ENCODE data around the gene GTF3C1.

GTF3C1 gene

DNA sequence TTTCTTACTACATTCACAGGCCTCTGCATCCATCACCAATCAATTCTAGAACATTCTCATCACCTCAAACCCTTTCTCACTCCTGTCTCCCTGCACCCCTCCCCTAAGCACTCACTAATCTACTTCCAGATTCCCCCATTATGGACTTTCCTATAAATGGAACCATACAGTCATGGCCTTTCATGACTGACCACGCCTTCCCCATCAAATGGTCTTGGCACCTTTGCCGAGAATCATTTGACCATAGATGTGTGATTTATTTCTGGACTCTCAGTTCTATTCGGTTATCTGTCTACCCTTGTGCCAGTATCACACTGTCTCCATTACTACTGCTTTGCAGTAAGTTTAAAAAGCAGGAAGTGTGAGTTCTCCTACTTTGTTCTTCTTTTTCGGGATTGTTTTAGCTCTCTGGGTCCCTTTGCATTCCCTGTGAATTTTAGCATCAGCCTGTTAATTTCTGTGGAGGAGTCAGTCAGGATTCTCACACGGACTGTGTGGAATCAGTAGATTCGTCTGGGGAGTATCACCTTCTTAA is 27.5 kb downstream of the GTF3C1 start:
- DNase-seq = no peak
- H3K4me2 ChIP-seq (ENCODE audit: low read depth, low read length) = no peak overlapping the region
- H3K4me1 ChIP-seq (ENCODE audit: low read length) = no peaks in the 10 kb centered on the region
- H4K20me1 ChIP-seq (ENCODE audit: insufficient read depth, low read length) = no peaks in the 10 kb centered on the region
- no peak overlapping the region for H3K4me3 ChIP-seq (ENCODE audit: low read length)
- no peaks in the 10 kb centered on the region for H3K36me3 ChIP-seq (replicated peaks; ENCODE audit: insufficient read depth, low read length)
- no peaks in the 10 kb centered on the region for H3K79me2 ChIP-seq (ENCODE audit: low read length)
- no peak overlapping the region for H2AFZ ChIP-seq (ENCODE audit: low read length)
- TF ChIP-seq, protein P1, sequence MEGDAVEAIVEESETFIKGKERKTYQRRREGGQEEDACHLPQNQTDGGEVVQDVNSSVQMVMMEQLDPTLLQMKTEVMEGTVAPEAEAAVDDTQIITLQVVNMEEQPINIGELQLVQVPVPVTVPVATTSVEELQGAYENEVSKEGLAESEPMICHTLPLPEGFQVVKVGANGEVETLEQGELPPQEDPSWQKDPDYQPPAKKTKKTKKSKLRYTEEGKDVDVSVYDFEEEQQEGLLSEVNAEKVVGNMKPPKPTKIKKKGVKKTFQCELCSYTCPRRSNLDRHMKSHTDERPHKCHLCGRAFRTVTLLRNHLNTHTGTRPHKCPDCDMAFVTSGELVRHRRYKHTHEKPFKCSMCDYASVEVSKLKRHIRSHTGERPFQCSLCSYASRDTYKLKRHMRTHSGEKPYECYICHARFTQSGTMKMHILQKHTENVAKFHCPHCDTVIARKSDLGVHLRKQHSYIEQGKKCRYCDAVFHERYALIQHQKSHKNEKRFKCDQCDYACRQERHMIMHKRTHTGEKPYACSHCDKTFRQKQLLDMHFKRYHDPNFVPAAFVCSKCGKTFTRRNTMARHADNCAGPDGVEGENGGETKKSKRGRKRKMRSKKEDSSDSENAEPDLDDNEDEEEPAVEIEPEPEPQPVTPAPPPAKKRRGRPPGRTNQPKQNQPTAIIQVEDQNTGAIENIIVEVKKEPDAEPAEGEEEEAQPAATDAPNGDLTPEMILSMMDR (IDR thresholded peaks at IDR 0.05; ENCODE audit: low read length) = no peak
- TF ChIP-seq EZH2phosphoT487 (IDR thresholded peaks at IDR 0.05; ENCODE audit: low read length) = no peak
- no peak for TF ChIP-seq EZH2 (optimal IDR thresholded peaks at IDR 0.05; ENCODE audit: low read depth, low read length)
- H3K9me3 ChIP-seq (replicated peaks; ENCODE audit: insufficient read depth, low read length) = no peaks in the 10 kb centered on the region
- no peak overlapping the region for H3K27ac ChIP-seq (ENCODE audit: low read length)
- H3K27me3 ChIP-seq (replicated peaks; ENCODE audit: insufficient read depth, low read length) = no peaks in the 10 kb centered on the region
- H3K9ac ChIP-seq (ENCODE audit: low read length) = no peak overlapping the region
- no peaks in the 10 kb centered on the region for H3F3A ChIP-seq (ENCODE audit: insufficient read depth, low read length)
- no peaks in the 10 kb centered on the region for H3K9me2 ChIP-seq (replicated peaks; ENCODE audit: insufficient read depth, low read length)

DNA sequence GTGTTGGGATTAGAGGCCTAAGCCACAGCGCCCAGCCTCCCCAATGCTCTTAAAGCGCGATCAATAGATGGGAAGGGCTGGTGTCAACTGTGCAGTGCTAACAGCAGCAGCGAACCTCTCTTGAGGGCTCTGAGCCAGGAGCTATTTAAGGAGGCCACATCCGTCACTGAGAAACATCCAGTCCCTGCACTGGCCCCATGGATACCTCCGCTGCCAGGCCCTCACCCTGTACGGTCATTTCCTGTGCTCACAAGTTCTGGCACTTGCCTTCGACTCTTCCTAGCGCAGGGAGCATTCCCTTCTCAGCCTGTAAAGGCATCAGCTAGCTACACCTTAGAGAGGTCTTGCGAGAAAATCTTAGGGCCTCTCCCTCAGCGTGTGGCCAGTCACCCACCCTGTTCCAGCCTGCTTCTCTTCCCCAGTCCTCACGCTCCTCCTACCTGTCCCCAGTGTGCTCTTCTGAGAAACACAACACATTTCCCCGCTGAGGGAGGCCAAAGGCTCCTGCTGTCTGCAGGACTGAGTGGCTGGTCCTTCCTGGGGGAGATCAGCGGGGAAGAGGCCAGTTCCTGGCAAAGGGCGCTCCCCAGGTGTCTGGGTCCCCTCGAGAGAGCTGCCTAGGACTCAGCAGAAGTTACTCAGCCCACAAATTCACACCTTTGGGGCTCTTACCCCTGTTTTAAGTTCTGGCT is 28.6 kb downstream of the GTF3C1 start:
- Histone ChIP-seq H2AFZ (ENCODE audit: low read length) (no peak overlapping the region), H3K36me3 (replicated peaks; ENCODE audit: insufficient read depth, low read length) (no peaks in the 10 kb centered on the region), H3K4me1 (ENCODE audit: low read length) (no peaks in the 10 kb centered on the region)

DNA sequence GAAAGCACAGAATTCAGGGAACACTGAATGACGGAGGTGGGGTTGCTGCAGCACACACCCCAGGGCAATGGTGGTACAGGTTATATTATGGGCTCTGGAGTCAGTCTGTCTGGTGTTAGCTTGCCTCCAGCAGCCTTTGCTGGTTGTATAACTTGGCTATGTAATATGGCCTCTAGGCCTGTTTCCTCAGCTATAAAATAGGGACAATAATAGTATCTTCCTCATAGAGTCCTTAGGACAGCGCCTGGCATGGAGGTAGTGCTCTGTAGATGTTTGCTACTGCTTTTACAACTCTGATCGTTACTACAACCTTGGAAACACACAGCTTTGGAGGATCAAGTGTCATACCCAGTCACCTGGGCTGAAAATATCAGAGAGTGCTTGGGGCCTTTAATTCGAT is 31.5 kb downstream of the GTF3C1 start:
- Histone ChIP-seq H3K4me3 (ENCODE audit: low read length) (no peak overlapping the region), H3K4me1 (ENCODE audit: low read length) (no peaks in the 10 kb centered on the region), H3K4me2 (ENCODE audit: low read depth, low read length) (no peak overlapping the region), H3K79me2 (ENCODE audit: low read length) (no peaks in the 10 kb centered on the region), H3K9me3 (replicated peaks; ENCODE audit: insufficient read depth, low read length) (no peaks in the 10 kb centered on the region), H3K9me2 (replicated peaks; ENCODE audit: insufficient read depth, low read length) (no peaks in the 10 kb centered on the region), H2AFZ (ENCODE audit: low read length) (no peak overlapping the region), H3F3A (ENCODE audit: insufficient read depth, low read length) (no peaks in the 10 kb centered on the region), H3K27ac (ENCODE audit: low read length) (no peak overlapping the region), H3K27me3 (replicated peaks; ENCODE audit: insufficient read depth, low read length) (no peaks in the 10 kb centered on the region), H4K20me1 (ENCODE audit: insufficient read depth, low read length) (no peaks in the 10 kb centered on the region), H3K36me3 (replicated peaks; ENCODE audit: insufficient read depth, low read length) (no peaks in the 10 kb centered on the region), H3K9ac (ENCODE audit: low read length) (no peak overlapping the region)
- TF ChIP-seq EZH2phosphoT487 (IDR thresholded peaks at IDR 0.05; ENCODE audit: low read length) (no peak), EZH2 (optimal IDR thresholded peaks at IDR 0.05; ENCODE audit: low read depth, low read length) (no peak)
- TF ChIP-seq, protein P1 (IDR thresholded peaks at IDR 0.05; ENCODE audit: low read length) = no peak
- DNase-seq = no peak

More for the DNA sequence above, 28.6 kb downstream of the GTF3C1 start:
- H3K4me3 ChIP-seq (ENCODE audit: low read length) = no peak overlapping the region
- no peak overlapping the region for H3K9ac ChIP-seq (ENCODE audit: low read length)
- H4K20me1 ChIP-seq (ENCODE audit: insufficient read depth, low read length) = no peaks in the 10 kb centered on the region
- no peaks in the 10 kb centered on the region for H3K9me3 ChIP-seq (replicated peaks; ENCODE audit: insufficient read depth, low read length)
- no peaks in the 10 kb centered on the region for H3K79me2 ChIP-seq (ENCODE audit: low read length)
- no peak overlapping the region for H3K27ac ChIP-seq (ENCODE audit: low read length)
- H3K4me2 ChIP-seq (ENCODE audit: low read depth, low read length) = no peak overlapping the region
- no peaks in the 10 kb centered on the region for H3F3A ChIP-seq (ENCODE audit: insufficient read depth, low read length)
- TF ChIP-seq, protein P1 (IDR thresholded peaks at IDR 0.05; ENCODE audit: low read length) = no peak
- no peak for TF ChIP-seq EZH2 (optimal IDR thresholded peaks at IDR 0.05; ENCODE audit: low read depth, low read length)
- no peak for TF ChIP-seq EZH2phosphoT487 (IDR thresholded peaks at IDR 0.05; ENCODE audit: low read length)
- H3K9me2 ChIP-seq (replicated peaks; ENCODE audit: insufficient read depth, low read length) = no peaks in the 10 kb centered on the region
- DNase-seq = no peak
- H3K27me3 ChIP-seq (replicated peaks; ENCODE audit: insufficient read depth, low read length) = no peaks in the 10 kb centered on the region

Measured in MM.1S (cell line).